D721Med (cell line): ENCODE measurements around the gene ASB18.

ENCODE experiments used
- DNase-seq: peaks from one replicate; pipeline ENCODE4 v3.0.0; 2011; ENCODE audit warnings: low spot score; ENCODE audit not compliant: insufficient read length
- FAIRE-seq: peaks from 2 replicates; lab custom pipeline; 2011; peaks lifted over from hg19 to GRCh38; lab: Jason Lieb, UNC
- CTCF ChIP-seq: IDR thresholded peaks from 2 replicates; pipeline ENCODE4 v1.5.1; 2012; ENCODE audit warnings: mild to moderate bottlenecking, control low read depth; ENCODE audit not compliant: insufficient read depth; ENCODE audit errors: missing control alignments

The ASB18 gene

GRCh38 chr2:236157815-236158498, 106.2 kb downstream of the ASB18 start:
- no peak for TF ChIP-seq CTCF
- no peak for DNase-seq
- no peak for FAIRE-seq

- TF ChIP-seq CTCF: no peak
- FAIRE-seq (no peak), DNase-seq (no peak)
These were observed 106.8 kb downstream of the ASB18 start for GRCh38 chr2:236157366-236157765.

GRCh38 chr2:236156860-236157194, 107.4 kb downstream of the ASB18 start:
- no peak for TF ChIP-seq CTCF
- FAIRE-seq (no peak), DNase-seq (no peak)

- DNase-seq (no peak), FAIRE-seq (no peak)
- TF ChIP-seq CTCF: no peak
These were observed 107.9 kb downstream of the ASB18 start for GRCh38 chr2:236156095-236156859.

GRCh38 chr2:236155406-236155805, 108.8 kb downstream of the ASB18 start:
- FAIRE-seq (no peak), DNase-seq (no peak)
- no peak for TF ChIP-seq CTCF

- TF ChIP-seq CTCF: no peak
- no peak for FAIRE-seq
- DNase-seq: peak; percentile 1
These were observed 117.8 kb downstream of the ASB18 start for GRCh38 chr2:236146436-236146835.

GRCh38 chr2:236143811-236144210, 120.4 kb downstream of the ASB18 start:
- FAIRE-seq (no peak), DNase-seq (no peak)
- no peak for TF ChIP-seq CTCF
